HG02623 (cell line): Measurements from ENCODE around the gene OR6K6.

Source experiments
- ATAC-seq: cut with Tn5 transposase; IDR thresholded peaks from one replicate; pipeline ENCODE4 v1.9.1; 2021; ENCODE audit warnings: moderate library complexity; ENCODE audit not compliant: unreplicated experiment

OR6K6 gene, protein sequence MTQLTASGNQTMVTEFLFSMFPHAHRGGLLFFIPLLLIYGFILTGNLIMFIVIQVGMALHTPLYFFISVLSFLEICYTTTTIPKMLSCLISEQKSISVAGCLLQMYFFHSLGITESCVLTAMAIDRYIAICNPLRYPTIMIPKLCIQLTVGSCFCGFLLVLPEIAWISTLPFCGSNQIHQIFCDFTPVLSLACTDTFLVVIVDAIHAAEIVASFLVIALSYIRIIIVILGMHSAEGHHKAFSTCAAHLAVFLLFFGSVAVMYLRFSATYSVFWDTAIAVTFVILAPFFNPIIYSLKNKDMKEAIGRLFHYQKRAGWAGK

GRCh38 chr1:158754420-158754819 lies at the start of gene OR6K6:
Gene OR6K6 (plus strand): TSS chr1:158754720. CDS start chr1:158754888, 168 bp downstream.
- no peak for ATAC-seq

GRCh38 chr1:158706096-158706495 lies 48.4 kb upstream of the OR6K6 start:
- no peak for ATAC-seq

DNA sequence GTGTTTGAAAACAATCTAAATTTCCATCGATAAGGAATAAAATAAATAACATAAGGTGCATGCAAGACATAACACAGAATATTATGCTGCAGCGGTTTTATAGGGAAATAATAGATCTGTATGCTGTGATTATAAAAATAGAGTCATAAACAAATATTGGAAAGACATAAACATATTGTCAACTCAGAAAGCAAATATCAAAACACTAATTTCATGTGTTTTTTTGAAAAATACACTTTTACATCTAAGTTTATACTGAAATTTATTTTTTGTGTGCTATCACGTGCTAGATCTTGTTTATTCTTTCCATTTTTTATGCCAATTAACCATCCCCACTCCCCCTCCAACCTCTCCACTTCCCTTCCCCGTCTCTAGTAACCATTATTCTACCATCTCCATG lies 43.4 kb upstream of the OR6K6 start:
- ATAC-seq = no peak

GRCh38 chr1:158714754-158715153 lies 39.8 kb upstream of the OR6K6 start:
- no peak for ATAC-seq

GRCh38 chr1:158716335-158716734 lies 38.2 kb upstream of the OR6K6 start:
- ATAC-seq = no peak

GRCh38 chr1:158717344-158717743 lies 37.2 kb upstream of the OR6K6 start:
- no peak for ATAC-seq

GRCh38 chr1:158719664-158720063 lies 34.9 kb upstream of the OR6K6 start:
- ATAC-seq = no peak

GRCh38 chr1:158720620-158721019 lies 33.9 kb upstream of the OR6K6 start, which contains the start of gene OR6K3:
Gene OR6K3 (minus strand): TSS chr1:158720720. CDS start chr1:158718115, 2,605 bp downstream.
- no peak for ATAC-seq

DNA sequence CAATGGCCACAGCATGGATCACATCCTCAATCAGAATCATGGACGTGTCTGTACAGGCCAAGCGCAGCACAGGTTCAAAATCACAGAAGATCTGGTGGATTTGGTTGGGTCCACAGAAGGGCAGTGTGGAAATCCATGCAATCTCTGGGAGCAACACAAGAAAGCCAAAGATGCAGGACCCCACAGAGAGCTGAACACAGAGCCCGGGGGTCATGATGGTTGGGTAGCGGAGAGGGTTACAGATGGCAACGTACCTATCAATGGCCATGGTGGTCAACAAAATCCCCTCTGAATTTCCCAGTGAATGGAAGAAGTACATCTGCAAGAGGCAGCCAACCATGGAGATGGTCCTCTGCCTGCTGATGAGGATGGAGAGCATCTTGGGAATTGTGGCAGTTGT lies 30.1 kb upstream of the OR6K6 start:
- ATAC-seq = no peak

- ATAC-seq = no peak
Measured at GRCh38 chr1:158728510-158729225, 25.9 kb upstream of the OR6K6 start.

DNA sequence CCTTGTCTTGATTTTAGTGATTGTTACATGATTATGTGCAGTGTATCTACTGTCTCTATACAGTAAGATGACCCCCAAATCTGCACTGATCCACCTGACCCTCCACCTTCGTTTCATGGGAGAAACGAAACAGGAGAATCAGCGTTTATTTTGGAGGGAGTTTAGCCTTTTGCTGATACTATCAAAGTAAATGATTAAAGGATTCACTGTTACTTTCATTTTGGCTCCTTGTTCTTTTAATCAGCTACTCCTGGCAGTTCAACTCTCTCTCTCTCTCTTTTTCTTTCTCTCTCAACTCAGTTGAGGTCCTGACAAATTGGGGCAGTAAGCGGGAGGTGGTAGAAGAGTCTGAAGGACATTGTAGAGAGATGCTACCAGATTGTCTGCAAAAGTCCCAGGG lies 24.1 kb upstream of the OR6K6 start:
- no peak for ATAC-seq

DNA sequence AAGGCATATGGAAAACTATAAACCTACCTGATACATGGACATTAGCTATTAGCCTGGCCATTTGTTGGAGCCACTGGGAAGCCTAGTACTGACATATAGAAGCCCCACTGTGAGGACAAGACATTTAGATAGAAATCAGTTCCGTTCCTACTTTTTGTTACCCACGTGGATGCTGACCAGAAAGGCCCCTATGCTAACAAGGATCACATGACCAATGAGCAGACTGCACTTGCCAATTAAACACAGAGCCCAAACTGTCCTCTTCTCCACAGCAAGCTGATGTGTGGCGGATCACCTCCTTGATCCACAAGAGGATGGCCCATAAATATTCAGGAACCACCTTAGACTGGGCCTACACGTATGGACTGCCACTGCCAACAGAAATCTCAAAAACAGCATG lies 22.8 kb upstream of the OR6K6 start:
- no peak for ATAC-seq

GRCh38 chr1:158732524-158732923 lies 22.0 kb upstream of the OR6K6 start:
- no peak for ATAC-seq

- no peak for ATAC-seq
Measured at GRCh38 chr1:158735848-158736247, 18.7 kb upstream of the OR6K6 start.

DNA sequence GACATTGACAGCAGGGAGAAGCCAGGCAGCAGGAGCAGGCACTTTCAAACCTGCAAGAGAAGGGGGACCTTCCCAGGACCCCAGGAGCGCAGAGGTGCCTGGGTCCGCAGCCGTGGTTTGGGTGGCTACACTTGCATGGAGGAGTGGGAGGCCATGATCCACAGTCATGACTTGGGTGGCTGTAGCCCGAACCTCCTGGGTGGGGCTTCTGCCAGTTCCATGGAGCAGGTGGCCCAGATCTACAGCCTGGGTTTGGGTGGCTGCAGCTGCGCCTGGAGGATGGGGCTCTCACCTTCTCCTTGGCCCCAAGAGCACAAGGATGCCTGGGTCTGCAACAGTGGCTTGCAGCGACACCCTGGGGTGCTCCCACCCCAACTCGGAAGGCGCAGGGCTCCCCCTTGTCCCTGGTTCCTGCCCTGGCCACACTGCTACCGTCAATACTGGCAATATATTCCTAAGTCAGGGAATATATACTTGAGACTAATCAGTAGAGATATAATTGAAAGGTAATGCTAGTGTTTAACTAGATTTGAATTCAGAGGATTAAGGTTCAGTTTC lies 2.3 kb upstream of the OR6K6 start:
- no peak for ATAC-seq

DNA sequence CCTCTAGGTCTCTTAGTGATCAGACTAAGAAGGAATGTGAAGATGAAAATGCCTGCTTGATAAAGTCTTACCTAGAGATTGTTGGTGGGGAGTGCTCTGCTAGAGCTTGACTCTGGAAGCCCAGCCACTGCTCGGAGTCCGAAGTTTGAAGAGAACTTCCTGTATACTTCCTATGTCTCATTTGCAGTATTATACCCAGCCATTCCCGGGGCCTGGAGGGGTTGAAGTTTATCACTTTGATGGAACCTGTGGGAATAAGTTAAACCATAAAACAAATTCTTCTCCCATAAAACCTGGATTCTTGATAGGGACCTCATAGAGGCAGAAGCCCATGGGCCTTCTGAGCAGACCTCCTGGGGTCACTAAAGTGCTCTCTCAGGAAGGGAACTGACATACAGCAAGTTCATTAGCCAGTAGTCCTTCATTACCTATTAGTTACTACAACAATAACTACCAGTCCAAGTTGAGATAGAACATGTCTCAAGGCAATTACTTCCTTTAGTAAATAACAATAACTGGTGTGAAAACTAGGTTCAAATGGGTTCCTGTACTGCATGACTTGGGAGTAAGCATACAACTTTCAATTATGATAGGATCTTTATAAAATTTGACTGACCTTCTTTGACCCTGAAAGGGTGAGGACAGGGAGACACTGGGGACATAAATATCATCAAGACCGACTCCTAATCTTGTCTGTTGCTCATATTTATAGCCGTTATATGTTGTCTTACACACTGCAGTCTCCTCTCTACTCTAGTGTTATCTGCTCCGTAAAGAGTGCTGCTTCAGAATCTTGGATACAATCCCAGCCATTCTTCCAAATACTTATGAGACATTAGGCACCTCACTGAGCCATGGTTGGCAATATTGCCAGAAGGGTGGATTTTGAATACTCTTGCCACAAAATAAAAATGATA lies 17.7 kb downstream of the OR6K6 start, which contains the start of gene OR6N1:
Gene OR6N1, minus strand, starts transcription at position 246 of the 917 bp plus-strand sequence. CDS start 5,513 bp downstream, outside the sequence.
- ATAC-seq = no peak

DNA sequence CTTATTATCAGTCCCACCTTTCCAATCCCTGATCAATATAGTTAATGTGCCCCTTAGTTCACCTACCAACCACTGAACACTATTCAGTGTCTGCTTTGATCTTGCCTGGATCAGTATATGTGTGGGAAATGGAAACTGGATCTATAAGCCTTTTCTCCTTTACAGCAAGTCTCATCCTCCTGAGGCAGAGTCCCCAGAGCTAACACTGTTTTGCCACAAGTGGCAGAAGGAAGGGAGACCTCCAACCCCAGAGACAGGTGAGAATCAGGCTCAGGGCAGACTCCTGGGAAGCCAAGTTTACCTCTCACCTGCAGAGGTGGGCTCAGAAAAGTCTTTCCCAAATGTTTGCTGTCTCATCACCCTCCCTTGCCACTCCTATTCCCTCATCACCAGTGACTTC lies 26.6 kb downstream of the OR6K6 start, which contains the start of gene OR6N2:
Gene OR6N2, minus strand, starts transcription at position 101 of the 400 bp plus-strand sequence. CDS start 3,569 bp downstream, outside the sequence.
- no peak for ATAC-seq

- ATAC-seq = no peak
Measured at GRCh38 chr1:158793604-158794003, 39.1 kb downstream of the OR6K6 start.

DNA sequence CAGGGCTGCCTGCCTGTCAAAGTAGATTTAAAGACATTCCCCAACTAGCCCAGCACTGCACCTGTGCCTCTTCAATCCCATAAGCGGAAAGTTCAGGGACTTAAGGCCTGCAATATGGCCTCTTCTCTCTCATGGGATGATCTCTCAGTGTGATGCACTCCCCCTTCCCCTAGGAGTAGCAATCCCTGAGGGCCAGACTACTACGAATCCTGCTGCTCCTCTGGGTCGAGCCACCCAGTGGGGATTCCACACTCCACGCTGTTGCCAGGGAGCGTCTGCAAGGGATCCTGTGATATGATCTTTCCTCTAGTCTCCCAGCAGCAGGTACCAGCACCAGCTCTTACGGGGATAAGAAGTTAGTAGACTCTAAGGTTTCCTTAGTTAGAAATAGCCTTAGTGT lies 39.7 kb downstream of the OR6K6 start:
- no peak for ATAC-seq

- no peak for ATAC-seq
Measured at GRCh38 chr1:158798531-158798930, 44.0 kb downstream of the OR6K6 start.

- ATAC-seq = no peak
Measured at GRCh38 chr1:158799689-158800088, 45.2 kb downstream of the OR6K6 start.
